ENCODE data around the gene CFAP299. TPM values are rescaled to one million over a fixed set of nuclear protein-coding genes. Genes with fewer than 3 reads are reported as not detected.

The CFAP299 gene
- total and polyA plus RNA-seq, 2 donors (not counting 1 experiment from before 2014, with no cell fraction given): not detected

- TF ChIP-seq, protein P1, sequence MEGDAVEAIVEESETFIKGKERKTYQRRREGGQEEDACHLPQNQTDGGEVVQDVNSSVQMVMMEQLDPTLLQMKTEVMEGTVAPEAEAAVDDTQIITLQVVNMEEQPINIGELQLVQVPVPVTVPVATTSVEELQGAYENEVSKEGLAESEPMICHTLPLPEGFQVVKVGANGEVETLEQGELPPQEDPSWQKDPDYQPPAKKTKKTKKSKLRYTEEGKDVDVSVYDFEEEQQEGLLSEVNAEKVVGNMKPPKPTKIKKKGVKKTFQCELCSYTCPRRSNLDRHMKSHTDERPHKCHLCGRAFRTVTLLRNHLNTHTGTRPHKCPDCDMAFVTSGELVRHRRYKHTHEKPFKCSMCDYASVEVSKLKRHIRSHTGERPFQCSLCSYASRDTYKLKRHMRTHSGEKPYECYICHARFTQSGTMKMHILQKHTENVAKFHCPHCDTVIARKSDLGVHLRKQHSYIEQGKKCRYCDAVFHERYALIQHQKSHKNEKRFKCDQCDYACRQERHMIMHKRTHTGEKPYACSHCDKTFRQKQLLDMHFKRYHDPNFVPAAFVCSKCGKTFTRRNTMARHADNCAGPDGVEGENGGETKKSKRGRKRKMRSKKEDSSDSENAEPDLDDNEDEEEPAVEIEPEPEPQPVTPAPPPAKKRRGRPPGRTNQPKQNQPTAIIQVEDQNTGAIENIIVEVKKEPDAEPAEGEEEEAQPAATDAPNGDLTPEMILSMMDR (IDR thresholded peaks at IDR 0.05): no peak
- TF ChIP-seq EZH2 (IDR thresholded peaks at IDR 0.05; ENCODE audit: borderline replicate concordance, insufficient read depth, low read depth, low read length, poor library complexity, severe bottlenecking): no peak
- Histone ChIP-seq H3K4me3 (ENCODE audit: control extremely low read depth in 1 of 5, extremely low read depth in 1 of 5, insufficient read depth in 1 of 5, low read depth in 2 of 5, low read length in 4 of 5) (no peak overlapping the region), H3K27me3 (replicated peaks in 1 of 4; ENCODE audit: control extremely low read depth in 1 of 4, control insufficient read depth in 3 of 4, insufficient read depth in 4 of 4, low read length in 3 of 4) (no peaks in the 10 kb centered on the region), H3K9me3 (ENCODE audit: control extremely low read depth in 1 of 3, control insufficient read depth in 2 of 3, insufficient read depth in 1 of 3, low read length in 2 of 3) (no peaks in the 10 kb centered on the region), H3K4me1 (ENCODE audit: control insufficient read depth in 2 of 2, insufficient read depth in 2 of 2, low read length in 2 of 2) (no peaks in the 10 kb centered on the region), H4K20me1 (ENCODE audit: control insufficient read depth, insufficient read depth, low read length, poor library complexity, severe bottlenecking) (no peaks in the 10 kb centered on the region), H3K9ac (ENCODE audit: low read length) (no peak overlapping the region), H3K36me3 (replicated peaks in 1 of 2; ENCODE audit: control extremely low read depth in 1 of 2, control insufficient read depth in 1 of 2, extremely low read depth in 1 of 2, insufficient read depth in 2 of 2, low read length in 1 of 2) (no peaks in the 10 kb centered on the region), H3K79me2 (ENCODE audit: control insufficient read depth, insufficient read depth, low read length) (no peaks in the 10 kb centered on the region), H3K27ac (ENCODE audit: low read length in 2 of 2) (no peak overlapping the region), H3K4me2 (replicated peaks; ENCODE audit: low read depth, low read length, poor library complexity, severe bottlenecking) (no peak overlapping the region), H2AFZ (ENCODE audit: insufficient read depth, low read depth, low read length, poor library complexity, severe bottlenecking) (no peak overlapping the region)
- no CpG with 5 or more reads among the region's 2 CpGs for WGBS (ENCODE audit: insufficient coverage)
- DNase-seq: no peak
- CTCF ChIA-PET: interaction anchor here (1.1 kb wide), 1 partner anchor 9 kb away, joined by 3 read pairs; no protein-coding TSS in a partner anchor
- ATAC-seq (ENCODE audit: low read depth): no peak
- Mint-ChIP-seq H3K27me3 (no peaks in the 10 kb centered on the region), H3K4me3 (no peak overlapping the region), H3K27ac (no peak overlapping the region), H3K4me1 (no peaks in the 10 kb centered on the region), H3K9me3 (ENCODE audit: insufficient read depth) (no peaks in the 10 kb centered on the region)
- POLR2A ChIA-PET: no interaction called here
- intact Hi-C loops (cut with micrococcal nuclease): no loop called here
These were observed 251.2 kb downstream of the CFAP299 start for GRCh38 chr4:80586716-80587115.

DNA sequence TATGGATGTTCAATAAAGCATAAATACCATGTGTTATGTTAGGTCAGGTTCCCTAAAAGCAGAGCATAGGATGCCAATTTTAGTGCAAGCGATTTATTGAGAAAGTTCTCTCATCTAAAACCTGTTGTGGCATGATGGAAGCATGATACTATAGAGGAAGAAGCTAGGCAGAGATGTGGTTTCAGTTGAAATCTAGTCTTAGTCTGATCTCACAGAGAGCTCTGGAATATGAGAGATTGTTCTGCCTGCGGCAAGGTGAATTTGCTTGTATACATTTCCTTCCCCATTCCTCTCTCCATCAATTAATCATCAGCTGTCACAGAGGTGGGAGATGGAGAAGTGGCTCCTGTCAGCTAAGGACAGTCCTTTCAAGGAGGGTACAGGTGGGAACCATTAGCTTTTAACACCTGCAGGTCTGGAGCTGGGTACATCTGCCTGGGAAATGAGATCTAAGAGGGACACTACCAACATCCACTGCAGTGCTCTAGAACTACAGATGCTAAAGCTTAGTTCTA lies 252.4 kb downstream of the CFAP299 start:
- no peak overlapping the region for H3K4me3 ChIP-seq (ENCODE audit: control extremely low read depth in 1 of 5, extremely low read depth in 1 of 5, insufficient read depth in 1 of 5, low read depth in 2 of 5, low read length in 4 of 5)
- no peak for TF ChIP-seq EZH2 (IDR thresholded peaks at IDR 0.05; ENCODE audit: borderline replicate concordance, insufficient read depth, low read depth, low read length, poor library complexity, severe bottlenecking)
- TF ChIP-seq, protein P1 (IDR thresholded peaks at IDR 0.05): no peak
- H3K9ac ChIP-seq (ENCODE audit: low read length): no peak overlapping the region
- H3K27ac ChIP-seq (ENCODE audit: low read length in 2 of 2): no peak overlapping the region
- ChIA-PET POLR2A (no interaction called here), CTCF (interaction anchor here (1.1 kb wide), 1 partner anchor 10 kb away, joined by 3 read pairs; no protein-coding TSS in a partner anchor)
- Mint-ChIP-seq H3K27me3 (no peaks in the 10 kb centered on the region), H3K4me1 (peaks cover 1% of the 10 kb centered on the region), H3K4me3 (no peak overlapping the region), H3K9me3 (ENCODE audit: insufficient read depth) (no peaks in the 10 kb centered on the region), H3K27ac (no peak overlapping the region)
- DNase-seq: no peak
- intact Hi-C loops (cut with micrococcal nuclease): no loop called here
- H3K79me2 ChIP-seq (ENCODE audit: control insufficient read depth, insufficient read depth, low read length): no peaks in the 10 kb centered on the region
- H4K20me1 ChIP-seq (ENCODE audit: control insufficient read depth, insufficient read depth, low read length, poor library complexity, severe bottlenecking): no peaks in the 10 kb centered on the region
- H3K4me2 ChIP-seq (replicated peaks; ENCODE audit: low read depth, low read length, poor library complexity, severe bottlenecking): no peak overlapping the region
- H3K36me3 ChIP-seq (replicated peaks in 1 of 2; ENCODE audit: control extremely low read depth in 1 of 2, control insufficient read depth in 1 of 2, extremely low read depth in 1 of 2, insufficient read depth in 2 of 2, low read length in 1 of 2): no peaks in the 10 kb centered on the region
- no peaks in the 10 kb centered on the region for H3K9me3 ChIP-seq (ENCODE audit: control extremely low read depth in 1 of 3, control insufficient read depth in 2 of 3, insufficient read depth in 1 of 3, low read length in 2 of 3)
- H3K4me1 ChIP-seq (ENCODE audit: control insufficient read depth in 2 of 2, insufficient read depth in 2 of 2, low read length in 2 of 2): no peaks in the 10 kb centered on the region
- ATAC-seq (ENCODE audit: low read depth): no peak
- H3K27me3 ChIP-seq (replicated peaks in 1 of 4; ENCODE audit: control extremely low read depth in 1 of 4, control insufficient read depth in 3 of 4, insufficient read depth in 4 of 4, low read length in 3 of 4): no peaks in the 10 kb centered on the region
- H2AFZ ChIP-seq (ENCODE audit: insufficient read depth, low read depth, low read length, poor library complexity, severe bottlenecking): no peak overlapping the region
- WGBS (ENCODE audit: insufficient coverage): no CpG with 5 or more reads among the region's 2 CpGs
